ENCODE results near the gene KREMEN1. TPM values are rescaled to one million over a fixed set of nuclear protein-coding genes. Genes with fewer than 3 reads are reported as not detected.
A peak's percentile ranks its signal among the peaks of the same experiment; 100 is the strongest.

Gene KREMEN1
- total and polyA plus RNA-seq, 10 of the 15 experiments (the other 5 are each of a cell fraction or from before 2014, with no cell fraction given), result 0.10 to 2.5 (median 0.20) TPM; not detected in 1

DNA sequence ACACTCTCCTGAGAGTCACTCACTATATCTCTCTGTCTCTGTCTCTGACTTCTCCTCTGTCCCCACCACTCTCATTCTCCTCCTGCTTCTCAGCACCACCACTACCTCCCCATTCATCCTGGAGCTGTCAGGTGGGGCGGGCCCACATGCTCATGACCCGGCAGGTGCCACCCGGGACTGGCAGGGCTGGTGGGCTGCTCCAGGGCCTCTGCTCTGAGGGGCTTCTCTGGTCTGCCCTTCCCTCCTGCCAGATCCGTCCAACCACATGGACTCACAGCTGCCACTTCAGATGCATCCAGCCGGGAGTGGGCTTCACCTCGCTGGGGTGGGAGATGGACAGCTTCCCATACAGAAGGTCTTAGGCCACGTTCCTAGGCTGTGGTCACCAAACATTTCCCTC lies 128.1 kb downstream of the KREMEN1 start:
- WGBS (ENCODE audit: insufficient coverage, insufficient replicate concordance, low lambda C conversion rate, missing lambda C conversion rate), result 82% methylated on average over 7 of the region's 7 CpGs
- intact Hi-C loops (cut with micrococcal nuclease; ENCODE audit: unreplicated experiment), result loop anchor here (5.0 kb wide), 1 partner anchor 124 kb away; no protein-coding TSS in a partner anchor
- Histone ChIP-seq H3K9ac (ENCODE audit: control insufficient read depth, insufficient read depth, low read length) (no peak overlapping the region), H4K20me1 (ENCODE audit: control insufficient read depth, insufficient read depth) (no peaks in the 10 kb centered on the region), H3K79me2 (ENCODE audit: control insufficient read depth, insufficient read depth, low read length) (peaks cover 15% of the 10 kb centered on the region), H3K4me2 (ENCODE audit: control insufficient read depth, insufficient read depth) (peak overlapping the region; percentile 61), H3K36me3 (ENCODE audit: control insufficient read depth in 2 of 2, insufficient read depth in 2 of 2, low read length in 1 of 2) (no peaks in the 10 kb centered on the region), H3K4me1 (ENCODE audit: control insufficient read depth, insufficient read depth, low read length) (peaks cover 45% of the 10 kb centered on the region), H3K9me3 (replicated peaks; ENCODE audit: control insufficient read depth, insufficient read depth, low read length) (no peaks in the 10 kb centered on the region; the same call in 2 of the 3 replicates), H3K4me3 (no peak overlapping the region), H2AFZ (ENCODE audit: control insufficient read depth, low read depth, low read length) (no peak overlapping the region), H3K27me3 (replicated peaks in 1 of 2; ENCODE audit: control insufficient read depth in 2 of 2, insufficient read depth in 2 of 2, low read length in 1 of 2) (no peaks in the 10 kb centered on the region; a peak in 1 of 4 replicates), H3K27ac (ENCODE audit: control insufficient read depth, insufficient read depth) (peak overlapping the region; percentile 4; the same call in 1 of the 2 replicates)
- FAIRE-seq (no peak), DNase-seq (ENCODE audit: low read depth, low spot score) (no peak), ATAC-seq (no peak)
- no TSS peak for BruUV-seq (replicated peaks)
- in situ Hi-C loops (cut with MboI), result loop anchor here (5.0 kb wide), 1 partner anchor 34 kb away; no protein-coding TSS in a partner anchor
- TF ChIP-seq GATAD2B (conservative IDR thresholded peaks at IDR 0.05; ENCODE audit: low read depth), result 0 out of 2 replicates have a peak, but pooled peaks have one; percentile 32
- TF ChIP-seq, protein P1, sequence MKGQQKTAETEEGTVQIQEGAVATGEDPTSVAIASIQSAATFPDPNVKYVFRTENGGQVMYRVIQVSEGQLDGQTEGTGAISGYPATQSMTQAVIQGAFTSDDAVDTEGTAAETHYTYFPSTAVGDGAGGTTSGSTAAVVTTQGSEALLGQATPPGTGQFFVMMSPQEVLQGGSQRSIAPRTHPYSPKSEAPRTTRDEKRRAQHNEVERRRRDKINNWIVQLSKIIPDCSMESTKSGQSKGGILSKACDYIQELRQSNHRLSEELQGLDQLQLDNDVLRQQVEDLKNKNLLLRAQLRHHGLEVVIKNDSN (IDR thresholded peaks at IDR 0.05; ENCODE audit: borderline replicate concordance, extremely low read length, insufficient read depth, low read depth, low read length), result no peak
- peak; percentile 35; the same call in 1 of the 2 replicates for TF ChIP-seq LARP7 (IDR thresholded peaks at IDR 0.05)
- TF ChIP-seq NFIC (IDR thresholded peaks at IDR 0.05; ENCODE audit: low read depth, low read length), result no peak
- TF ChIP-seq JUNB (IDR thresholded peaks at IDR 0.05), result no peak
- TF ChIP-seq, protein P2, sequence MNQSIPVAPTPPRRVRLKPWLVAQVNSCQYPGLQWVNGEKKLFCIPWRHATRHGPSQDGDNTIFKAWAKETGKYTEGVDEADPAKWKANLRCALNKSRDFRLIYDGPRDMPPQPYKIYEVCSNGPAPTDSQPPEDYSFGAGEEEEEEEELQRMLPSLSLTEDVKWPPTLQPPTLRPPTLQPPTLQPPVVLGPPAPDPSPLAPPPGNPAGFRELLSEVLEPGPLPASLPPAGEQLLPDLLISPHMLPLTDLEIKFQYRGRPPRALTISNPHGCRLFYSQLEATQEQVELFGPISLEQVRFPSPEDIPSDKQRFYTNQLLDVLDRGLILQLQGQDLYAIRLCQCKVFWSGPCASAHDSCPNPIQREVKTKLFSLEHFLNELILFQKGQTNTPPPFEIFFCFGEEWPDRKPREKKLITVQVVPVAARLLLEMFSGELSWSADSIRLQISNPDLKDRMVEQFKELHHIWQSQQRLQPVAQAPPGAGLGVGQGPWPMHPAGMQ (IDR thresholded peaks at IDR 0.05; ENCODE audit: borderline replicate concordance), result no peak
- RAD21 ChIA-PET (ENCODE audit: unreplicated experiment), result interaction anchor here (0.7 to 10.8 kb wide), 3 partner anchors 10 to 129 kb away, joined by 3 to 153 read pairs (median 3); partner anchors contain the start of gene KREMEN1
- SMC1A ChIA-PET (ENCODE audit: uncharacterized antibody, unreplicated experiment), result interaction anchor here (0.7 to 16.1 kb wide), 10 partner anchors 9 to 259 kb away, joined by 3 to 165 read pairs (median 6); no protein-coding TSS in a partner anchor
- POLR2A ChIA-PET, result interaction anchor here (0.5 to 15.3 kb wide), 5 partner anchors 10 to 267 kb away, joined by 3 to 239 read pairs (median 6); no protein-coding TSS in a partner anchor
- CTCF ChIA-PET, result interaction anchor here (0.7 to 6.7 kb wide), 5 partner anchors 8 to 160 kb away, joined by 3 to 78 read pairs (median 37); no protein-coding TSS in a partner anchor
